Measurements from ENCODE around the gene TMEM98.

GRCh38 chr17:32917081-32917480 is 10.9 kb upstream of the TMEM98 start:
- TF ChIP-seq, protein P1, sequence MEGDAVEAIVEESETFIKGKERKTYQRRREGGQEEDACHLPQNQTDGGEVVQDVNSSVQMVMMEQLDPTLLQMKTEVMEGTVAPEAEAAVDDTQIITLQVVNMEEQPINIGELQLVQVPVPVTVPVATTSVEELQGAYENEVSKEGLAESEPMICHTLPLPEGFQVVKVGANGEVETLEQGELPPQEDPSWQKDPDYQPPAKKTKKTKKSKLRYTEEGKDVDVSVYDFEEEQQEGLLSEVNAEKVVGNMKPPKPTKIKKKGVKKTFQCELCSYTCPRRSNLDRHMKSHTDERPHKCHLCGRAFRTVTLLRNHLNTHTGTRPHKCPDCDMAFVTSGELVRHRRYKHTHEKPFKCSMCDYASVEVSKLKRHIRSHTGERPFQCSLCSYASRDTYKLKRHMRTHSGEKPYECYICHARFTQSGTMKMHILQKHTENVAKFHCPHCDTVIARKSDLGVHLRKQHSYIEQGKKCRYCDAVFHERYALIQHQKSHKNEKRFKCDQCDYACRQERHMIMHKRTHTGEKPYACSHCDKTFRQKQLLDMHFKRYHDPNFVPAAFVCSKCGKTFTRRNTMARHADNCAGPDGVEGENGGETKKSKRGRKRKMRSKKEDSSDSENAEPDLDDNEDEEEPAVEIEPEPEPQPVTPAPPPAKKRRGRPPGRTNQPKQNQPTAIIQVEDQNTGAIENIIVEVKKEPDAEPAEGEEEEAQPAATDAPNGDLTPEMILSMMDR (conservative IDR thresholded peaks at IDR 0.05 in 1 of 2, IDR thresholded peaks at IDR 0.05 in 1 of 2; ENCODE audit: extremely low read depth in 1 of 2, insufficient read depth in 1 of 2, low read depth in 1 of 2, low read length in 2 of 2): no peak
- TF ChIP-seq EZH2 (IDR thresholded peaks at IDR 0.05; ENCODE audit: borderline replicate concordance, low read length): no peak

Measured in mammary epithelial cell (primary cell).